ENCODE data around the gene IGFBP4.

IGFBP4 gene

DNA sequence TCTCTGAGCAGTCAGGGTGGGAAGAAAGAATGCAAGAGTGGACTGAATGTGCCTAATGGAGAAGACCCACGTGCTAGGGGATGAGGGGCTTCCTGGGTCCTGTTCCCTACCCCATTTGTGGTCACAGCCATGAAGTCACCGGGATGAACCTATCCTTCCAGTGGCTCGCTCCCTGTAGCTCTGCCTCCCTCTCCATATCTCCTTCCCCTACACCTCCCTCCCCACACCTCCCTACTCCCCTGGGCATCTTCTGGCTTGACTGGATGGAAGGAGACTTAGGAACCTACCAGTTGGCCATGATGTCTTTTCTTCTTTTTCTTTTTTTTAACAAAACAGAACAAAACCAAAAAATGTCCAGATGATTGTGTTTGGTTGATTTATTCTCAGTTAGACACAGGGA, 14.1 kb downstream of the IGFBP4 start:
- Histone ChIP-seq H3K4me1 (ENCODE audit: control insufficient read depth, insufficient read depth, low read length, unreplicated experiment) (peaks cover 72% of the 10 kb centered on the region), H3K36me3 (ENCODE audit: insufficient read depth, low read length) (peaks cover 42% of the 10 kb centered on the region)

DNA sequence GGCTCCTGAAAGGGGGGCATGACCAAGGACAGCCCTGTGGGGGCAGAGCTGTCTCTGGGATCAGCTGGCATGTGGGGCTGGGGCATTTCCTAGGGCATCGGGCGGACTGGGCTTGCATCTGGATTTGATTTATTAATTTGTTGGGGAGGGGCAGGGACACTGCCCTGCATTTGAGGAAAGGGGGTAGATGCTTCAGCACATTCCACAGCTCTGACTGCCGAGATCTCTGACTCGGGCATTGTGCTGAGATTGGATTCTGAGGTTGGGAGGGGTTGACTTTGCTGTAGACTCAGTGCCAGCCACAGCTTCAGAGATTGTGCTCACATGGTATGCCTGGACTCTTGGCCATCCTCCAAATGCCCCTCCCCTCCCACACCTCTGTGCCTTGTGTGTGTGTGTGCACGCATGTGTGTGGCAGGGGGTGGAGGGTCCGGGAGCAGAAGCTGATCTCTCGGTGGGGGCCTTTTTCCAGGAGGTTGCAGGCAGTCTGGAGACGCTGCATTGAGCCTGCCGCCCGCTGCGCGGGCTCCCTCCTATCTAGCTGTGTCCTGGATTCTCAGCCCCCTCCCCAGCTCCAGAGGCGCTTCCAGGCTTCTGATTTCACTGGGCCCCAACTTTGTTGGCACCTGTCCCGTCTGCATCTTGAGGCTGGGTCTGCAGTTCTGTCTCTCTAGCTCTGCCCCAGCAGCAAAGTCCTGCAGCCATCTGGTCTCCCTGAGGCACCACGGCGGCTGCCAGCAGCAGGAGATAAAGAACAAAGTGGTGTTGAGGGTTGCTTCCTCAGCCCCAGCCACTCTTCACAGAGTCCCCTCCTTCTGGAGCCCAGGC, 14.9 kb downstream of the IGFBP4 start:
- Histone ChIP-seq H3K36me3 (ENCODE audit: insufficient read depth, low read length) (peaks cover 39% of the 10 kb centered on the region), H3K4me3 (ENCODE audit: low read depth, low read length) (no peak overlapping the region), H3K27ac (ENCODE audit: low read depth, low read length) (peak overlapping the region; percentile 66), H3K79me2 (ENCODE audit: control insufficient read depth, insufficient read depth, low read length, unreplicated experiment) (peaks cover 5% of the 10 kb centered on the region), H3K4me1 (ENCODE audit: control insufficient read depth, insufficient read depth, low read length, unreplicated experiment) (peaks cover 64% of the 10 kb centered on the region), H2AFZ (ENCODE audit: low read length, unreplicated experiment) (no peak overlapping the region), H3K27me3 (ENCODE audit: insufficient read depth, low read length) (no peaks in the 10 kb centered on the region)

More for the DNA sequence above, 14.1 kb downstream of the IGFBP4 start:
- Histone ChIP-seq H3K27me3 (ENCODE audit: insufficient read depth, low read length) (no peaks in the 10 kb centered on the region), H2AFZ (ENCODE audit: low read length, unreplicated experiment) (no peak overlapping the region), H3K27ac (ENCODE audit: low read depth, low read length) (peak overlapping the region; percentile 66), H3K4me3 (ENCODE audit: low read depth, low read length) (no peak overlapping the region), H3K79me2 (ENCODE audit: control insufficient read depth, insufficient read depth, low read length, unreplicated experiment) (peaks cover 11% of the 10 kb centered on the region)

DNA sequence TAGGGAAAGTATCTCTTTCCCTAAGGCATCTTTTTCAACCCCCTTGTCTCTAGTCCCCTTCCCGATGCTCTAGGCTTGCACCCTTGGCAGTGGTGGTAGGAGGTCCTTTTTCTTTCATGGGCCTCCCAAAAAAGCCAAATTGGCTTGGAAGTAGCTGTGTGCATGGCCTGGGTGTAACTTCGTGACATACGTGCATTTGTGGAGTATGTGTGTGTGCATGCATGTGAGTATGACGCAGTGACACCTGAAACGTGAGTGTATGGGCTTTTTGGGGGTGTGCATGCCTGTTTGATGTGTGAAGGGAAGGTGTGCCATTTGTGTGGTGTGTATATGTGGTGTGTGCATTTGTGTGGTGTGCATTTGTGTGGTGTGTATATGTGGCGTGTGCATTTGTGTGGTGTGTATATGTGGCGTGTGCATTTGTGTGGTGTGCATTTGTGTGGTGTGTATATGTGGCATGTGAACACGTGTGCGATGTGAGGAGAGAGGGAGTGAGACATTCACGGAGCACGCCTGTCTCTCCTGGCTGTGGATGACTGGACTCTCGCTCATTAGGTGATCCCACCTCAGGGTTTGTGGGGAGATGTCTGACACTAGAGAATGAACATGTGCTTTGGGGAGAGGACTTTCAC, 15.7 kb downstream of the IGFBP4 start:
- Histone ChIP-seq H3K4me3 (ENCODE audit: low read depth, low read length) (no peak overlapping the region), H3K27ac (ENCODE audit: low read depth, low read length) (peak overlapping the region; percentile 46), H3K4me1 (ENCODE audit: control insufficient read depth, insufficient read depth, low read length, unreplicated experiment) (peaks cover 56% of the 10 kb centered on the region)

DNA sequence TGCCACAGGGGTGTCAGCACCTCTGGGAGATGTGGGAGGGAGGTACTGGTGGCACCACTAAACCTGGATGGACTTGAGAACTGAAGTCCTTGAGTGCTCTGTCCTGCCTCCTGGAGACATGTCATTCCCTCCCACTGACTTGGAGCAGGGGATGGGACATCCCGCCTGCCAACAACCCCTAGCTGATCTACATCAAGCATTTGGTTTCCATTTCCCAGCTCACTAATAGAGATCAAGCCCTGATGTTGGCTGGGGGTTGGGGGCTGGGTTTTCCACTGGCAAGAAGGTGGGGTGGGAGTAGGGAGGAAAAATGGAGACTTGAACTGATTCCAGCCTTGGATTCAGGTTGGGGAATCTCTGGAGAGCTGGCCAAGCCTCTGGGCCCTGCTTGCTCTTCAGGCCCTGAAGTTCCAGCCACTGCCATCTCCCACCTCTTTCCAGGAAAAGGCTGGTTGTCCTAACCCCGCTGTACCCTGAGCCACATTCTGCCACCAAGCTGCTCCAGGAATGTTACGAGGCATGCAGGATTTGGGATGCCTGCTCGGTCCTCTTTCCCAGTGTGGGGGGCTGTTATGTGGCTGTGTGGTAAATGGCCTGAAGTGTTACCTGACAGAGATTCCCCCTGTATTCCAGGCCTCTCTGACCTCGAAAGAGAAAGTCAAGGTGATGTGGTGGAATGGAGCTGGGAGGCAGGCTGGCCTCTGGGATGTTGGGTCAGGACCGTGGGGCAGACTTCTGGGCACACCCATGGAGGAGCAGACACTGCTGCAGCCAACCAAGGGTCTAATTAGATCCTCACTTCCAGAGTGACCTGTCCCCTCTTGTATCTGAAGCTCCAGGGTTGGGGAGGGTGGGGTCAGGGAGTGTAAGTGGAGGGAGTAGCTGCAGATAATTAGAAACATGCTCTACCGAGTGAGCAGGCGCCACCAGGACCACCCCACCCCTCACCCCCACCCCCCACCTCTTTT, 16.7 kb downstream of the IGFBP4 start:
- peaks cover 23% of the 10 kb centered on the region for H3K36me3 ChIP-seq (ENCODE audit: insufficient read depth, low read length)
- no peak overlapping the region for H2AFZ ChIP-seq (ENCODE audit: low read length, unreplicated experiment)
- H3K4me3 ChIP-seq (ENCODE audit: low read depth, low read length): no peak overlapping the region
- peaks cover 48% of the 10 kb centered on the region for H3K4me1 ChIP-seq (ENCODE audit: control insufficient read depth, insufficient read depth, low read length, unreplicated experiment)
- H3K27me3 ChIP-seq (ENCODE audit: insufficient read depth, low read length): no peaks in the 10 kb centered on the region
- H3K79me2 ChIP-seq (ENCODE audit: control insufficient read depth, insufficient read depth, low read length, unreplicated experiment): no peaks in the 10 kb centered on the region
- H3K27ac ChIP-seq (ENCODE audit: low read depth, low read length): peak overlapping the region; percentile 46

More for the DNA sequence above, 15.7 kb downstream of the IGFBP4 start:
- H3K79me2 ChIP-seq (ENCODE audit: control insufficient read depth, insufficient read depth, low read length, unreplicated experiment): peaks cover under 1% of the 10 kb centered on the region
- no peaks in the 10 kb centered on the region for H3K27me3 ChIP-seq (ENCODE audit: insufficient read depth, low read length)
- peaks cover 32% of the 10 kb centered on the region for H3K36me3 ChIP-seq (ENCODE audit: insufficient read depth, low read length)
- no peak overlapping the region for H2AFZ ChIP-seq (ENCODE audit: low read length, unreplicated experiment)

DNA sequence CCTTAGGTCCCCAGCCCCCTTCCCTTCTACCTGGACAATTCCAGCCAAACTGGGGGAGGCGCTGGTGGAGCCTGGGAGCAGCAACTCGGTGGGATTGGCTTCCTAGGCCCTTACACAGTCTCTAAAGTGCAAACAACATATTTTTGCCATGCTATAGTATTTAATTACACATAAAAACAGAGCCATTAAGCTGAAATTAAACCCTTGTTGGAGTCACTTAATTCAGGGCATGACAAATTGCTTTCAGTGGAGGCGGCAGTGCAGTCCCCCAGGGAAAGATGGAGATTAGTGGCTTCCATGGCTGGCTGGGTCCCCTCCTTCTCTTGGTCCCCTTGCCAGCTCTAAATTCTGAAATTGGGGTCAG, 17.3 kb downstream of the IGFBP4 start:
- no peak overlapping the region for H3K4me3 ChIP-seq (ENCODE audit: low read depth, low read length)
- H3K79me2 ChIP-seq (ENCODE audit: control insufficient read depth, insufficient read depth, low read length, unreplicated experiment): no peaks in the 10 kb centered on the region
- peaks cover 21% of the 10 kb centered on the region for H3K36me3 ChIP-seq (ENCODE audit: insufficient read depth, low read length)
- no peak overlapping the region for H2AFZ ChIP-seq (ENCODE audit: low read length, unreplicated experiment)
- H3K4me1 ChIP-seq (ENCODE audit: control insufficient read depth, insufficient read depth, low read length, unreplicated experiment): peaks cover 45% of the 10 kb centered on the region
- no peaks in the 10 kb centered on the region for H3K27me3 ChIP-seq (ENCODE audit: insufficient read depth, low read length)
- H3K27ac ChIP-seq (ENCODE audit: low read depth, low read length): peak overlapping the region; percentile 15; the same call in 1 of the 2 replicates

DNA sequence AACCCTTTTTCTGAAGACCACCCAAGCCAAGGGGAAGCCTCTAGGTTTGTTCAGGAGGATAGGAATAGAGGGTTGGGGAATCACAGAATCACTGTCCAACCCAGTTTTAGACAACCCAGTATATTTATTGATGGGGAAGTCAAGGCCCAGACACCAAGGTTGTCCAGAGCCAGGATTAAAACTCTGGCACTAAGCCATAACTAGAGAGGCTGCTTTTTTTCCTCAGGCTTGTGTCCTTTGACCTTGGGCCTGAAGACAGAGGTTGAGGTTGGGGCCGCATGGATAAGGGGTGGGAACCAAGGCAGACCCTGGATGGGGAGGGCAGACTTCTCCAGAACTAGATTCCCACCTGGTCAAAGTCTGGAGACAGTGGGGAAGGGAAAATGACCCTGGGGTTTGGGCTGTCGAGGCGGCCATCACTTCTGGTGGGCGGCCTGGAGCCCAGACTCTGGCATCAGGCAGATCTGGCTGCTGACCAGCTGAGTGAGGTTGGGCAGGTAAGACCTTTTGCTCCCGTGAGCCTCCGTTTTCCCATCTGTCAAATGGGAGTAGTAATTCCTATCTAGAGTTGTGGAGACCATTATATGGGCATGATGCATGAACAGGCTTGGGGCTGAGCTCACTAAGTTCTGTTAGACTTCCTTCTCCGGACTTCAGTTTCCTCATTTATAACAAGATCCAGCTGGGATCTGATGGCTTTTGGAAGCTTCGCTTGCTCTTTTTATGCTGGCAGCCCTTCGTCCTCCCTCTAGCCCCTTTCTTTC, 17.9 kb downstream of the IGFBP4 start:
- H3K27ac ChIP-seq (ENCODE audit: low read depth, low read length): peak overlapping the region; percentile 15; the same call in 1 of the 2 replicates
- H3K4me3 ChIP-seq (ENCODE audit: low read depth, low read length): no peak overlapping the region
- no peaks in the 10 kb centered on the region for H3K27me3 ChIP-seq (ENCODE audit: insufficient read depth, low read length)
- peaks cover 16% of the 10 kb centered on the region; the same call in 1 of the 2 replicates for H3K36me3 ChIP-seq (ENCODE audit: insufficient read depth, low read length)
- no peaks in the 10 kb centered on the region for H3K79me2 ChIP-seq (ENCODE audit: control insufficient read depth, insufficient read depth, low read length, unreplicated experiment)
- H2AFZ ChIP-seq (ENCODE audit: low read length, unreplicated experiment): no peak overlapping the region
- peaks cover 39% of the 10 kb centered on the region for H3K4me1 ChIP-seq (ENCODE audit: control insufficient read depth, insufficient read depth, low read length, unreplicated experiment)

DNA sequence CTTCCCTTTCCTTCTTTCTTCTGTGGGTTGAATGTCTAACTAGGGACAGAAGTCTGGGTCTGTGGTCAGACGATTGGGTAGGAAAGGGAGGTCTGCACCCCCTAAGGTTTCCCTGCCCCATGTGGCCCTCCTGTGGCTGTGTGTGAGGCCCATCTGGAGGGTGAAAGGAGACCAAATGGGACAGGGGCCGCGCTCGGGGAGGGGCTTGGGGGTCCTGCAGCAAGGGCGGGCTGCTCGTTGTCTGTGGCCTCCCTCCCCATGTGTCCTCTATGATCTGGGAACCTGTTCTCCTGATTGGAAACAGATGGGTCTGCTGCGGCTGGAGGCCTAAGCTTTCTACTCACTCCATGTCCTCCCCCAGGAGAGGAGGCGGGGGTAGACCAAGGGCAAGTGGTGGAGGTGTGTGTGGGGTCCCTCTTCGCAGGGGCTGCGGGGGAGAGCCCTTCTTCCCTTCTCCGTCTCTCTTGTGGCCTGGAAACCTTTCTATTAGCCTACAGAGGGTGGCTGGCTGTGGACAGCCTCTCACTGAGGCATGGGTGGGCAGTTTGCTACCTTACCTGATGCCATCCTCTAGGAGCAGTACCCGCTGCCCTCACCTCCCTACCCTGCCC, 18.6 kb downstream of the IGFBP4 start:
- Histone ChIP-seq H3K4me1 (ENCODE audit: control insufficient read depth, insufficient read depth, low read length, unreplicated experiment) (peaks cover 32% of the 10 kb centered on the region), H3K27ac (ENCODE audit: low read depth, low read length) (peak overlapping the region; percentile 15), H2AFZ (ENCODE audit: low read length, unreplicated experiment) (no peak overlapping the region), H3K36me3 (ENCODE audit: insufficient read depth, low read length) (peaks cover 9% of the 10 kb centered on the region; the same call in 1 of the 2 replicates), H3K79me2 (ENCODE audit: control insufficient read depth, insufficient read depth, low read length, unreplicated experiment) (no peaks in the 10 kb centered on the region), H3K27me3 (ENCODE audit: insufficient read depth, low read length) (no peaks in the 10 kb centered on the region), H3K4me3 (ENCODE audit: low read depth, low read length) (no peak overlapping the region)

DNA sequence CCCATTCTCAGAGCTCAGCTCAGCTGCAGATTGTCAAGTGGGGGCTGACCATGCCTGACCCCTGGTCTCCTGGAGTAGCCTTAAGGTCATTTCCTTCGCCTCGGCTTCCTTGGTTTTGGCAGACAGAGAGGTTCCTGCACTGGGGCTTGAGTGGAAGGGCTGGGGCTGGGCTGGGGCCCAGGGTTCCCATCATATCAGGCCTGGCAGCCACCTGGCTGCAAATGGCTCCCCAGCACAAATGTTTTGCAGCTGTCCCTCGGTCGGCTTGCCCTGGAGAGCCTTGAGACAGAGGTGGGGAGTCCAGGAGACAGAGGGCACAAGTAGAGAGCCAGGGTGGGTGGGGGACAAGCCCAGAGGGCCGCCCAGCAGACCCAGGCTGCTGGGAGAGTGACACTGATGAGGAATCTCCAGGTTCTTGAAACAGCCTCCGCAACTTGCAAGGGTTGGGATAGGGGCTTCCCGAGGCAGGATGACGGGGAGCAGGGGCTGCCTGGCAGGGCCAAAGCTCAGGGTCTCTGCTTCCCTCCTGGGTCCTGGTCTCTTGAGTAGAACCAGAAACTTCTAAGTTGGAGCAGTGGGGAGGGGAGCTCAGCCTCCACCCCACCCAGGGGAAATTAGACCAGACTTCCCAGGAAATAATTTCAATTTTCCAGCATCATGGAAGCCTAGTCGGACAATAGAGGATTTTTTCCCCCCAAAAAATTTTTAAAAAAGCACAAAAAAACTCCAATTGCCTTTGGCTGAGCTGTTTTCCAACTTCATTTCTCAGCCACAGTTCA, 19.3 kb downstream of the IGFBP4 start:
- peaks cover 4% of the 10 kb centered on the region; the same call in 1 of the 2 replicates for H3K36me3 ChIP-seq (ENCODE audit: insufficient read depth, low read length)
- H3K4me3 ChIP-seq (ENCODE audit: low read depth, low read length): no peak overlapping the region
- no peaks in the 10 kb centered on the region for H3K27me3 ChIP-seq (ENCODE audit: insufficient read depth, low read length)
- peak overlapping the region; percentile 28 for H3K27ac ChIP-seq (ENCODE audit: low read depth, low read length)
- H2AFZ ChIP-seq (ENCODE audit: low read length, unreplicated experiment): no peak overlapping the region
- peaks cover 26% of the 10 kb centered on the region for H3K4me1 ChIP-seq (ENCODE audit: control insufficient read depth, insufficient read depth, low read length, unreplicated experiment)
- no peaks in the 10 kb centered on the region for H3K79me2 ChIP-seq (ENCODE audit: control insufficient read depth, insufficient read depth, low read length, unreplicated experiment)

DNA sequence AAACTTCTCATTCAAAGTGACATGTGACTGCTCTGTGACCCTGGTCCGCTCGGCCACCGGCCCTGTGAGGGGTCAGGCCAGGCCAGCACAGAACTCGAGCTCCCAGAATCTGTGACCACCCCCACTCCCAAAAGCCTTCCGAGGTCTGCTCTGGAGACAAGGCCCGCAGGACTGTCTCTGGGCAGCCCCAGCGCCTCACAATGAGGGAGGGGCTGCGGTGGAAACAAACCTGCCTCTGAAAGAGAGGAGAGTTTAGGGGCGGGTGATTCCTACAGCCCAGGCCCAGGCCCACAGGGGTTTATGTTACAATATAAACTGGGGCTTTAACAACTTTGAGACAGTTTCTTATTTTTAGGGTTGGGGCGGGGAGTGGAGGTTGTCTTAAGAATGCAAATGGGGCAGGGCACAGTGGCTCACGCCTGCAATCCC, 19.9 kb downstream of the IGFBP4 start:
- H3K4me1 ChIP-seq (ENCODE audit: control insufficient read depth, insufficient read depth, low read length, unreplicated experiment): peaks cover 20% of the 10 kb centered on the region
- H3K79me2 ChIP-seq (ENCODE audit: control insufficient read depth, insufficient read depth, low read length, unreplicated experiment): no peaks in the 10 kb centered on the region
- H3K27me3 ChIP-seq (ENCODE audit: insufficient read depth, low read length): no peaks in the 10 kb centered on the region
- no peak overlapping the region for H3K4me3 ChIP-seq (ENCODE audit: low read depth, low read length)
- peak overlapping the region; percentile 28 for H3K27ac ChIP-seq (ENCODE audit: low read depth, low read length)
- no peaks in the 10 kb centered on the region; the same call in 1 of the 2 replicates for H3K36me3 ChIP-seq (ENCODE audit: insufficient read depth, low read length)
- H2AFZ ChIP-seq (ENCODE audit: low read length, unreplicated experiment): no peak overlapping the region

Data from ACC112 (cell line).